HL-60/S4 treated with phorbol 12-myristate 13-acetate at 8.2 ng/mL for 4 days and 3 days (cell line): ENCODE measurements around the gene CRYBB1.
"Not testable (repeated sequence)": the region's sequence is repeated elsewhere in the genome, so short reads cannot be mapped to it uniquely, and the experiment has no call there.

Source experiments
- in situ Hi-C: fragments of 300-500 bp; cut with MboI; formaldehyde crosslinking; loops from 2 replicates; pipeline ENCODE4 v1.15.0; 2022; ENCODE audit warnings: low sequenced_read_pairs

The CRYBB1 gene

GRCh38 chr22:26642465-26643417 lies 24.9 kb upstream of the CRYBB1 start:
- in situ Hi-C loops, result no loop called here

GRCh38 chr22:26636296-26636695 lies 18.5 kb upstream of the CRYBB1 start:
- in situ Hi-C loops, result no loop called here

GRCh38 chr22:26635117-26635516 lies 17.3 kb upstream of the CRYBB1 start:
- in situ Hi-C loops, result no loop called here

GRCh38 chr22:26634189-26634588 lies 16.4 kb upstream of the CRYBB1 start:
- in situ Hi-C loops, result no loop called here

GRCh38 chr22:26632422-26633155 lies 14.8 kb upstream of the CRYBB1 start:
- in situ Hi-C loops, result no loop called here

GRCh38 chr22:26631282-26631681 lies 13.5 kb upstream of the CRYBB1 start:
- in situ Hi-C loops, result no loop called here

- in situ Hi-C loops, result no loop called here
Observed at GRCh38 chr22:26629988-26630761, 12.3 kb upstream of the CRYBB1 start.

- in situ Hi-C loops, result no loop called here
Observed at GRCh38 chr22:26624803-26625202, 7.0 kb upstream of the CRYBB1 start.

- in situ Hi-C loops, result no loop called here
Observed at GRCh38 chr22:26623984-26624383, 6.2 kb upstream of the CRYBB1 start.

- in situ Hi-C loops, result no loop called here
Observed at GRCh38 chr22:26621663-26622062, 3.8 kb upstream of the CRYBB1 start, which contains the start of gene CRYBA4. TSS of gene CRYBA4 (plus strand) at chr22:26621963. CDS start at chr22:26622597, 634 bp downstream.

- in situ Hi-C loops, result no loop called here
Observed at GRCh38 chr22:26620197-26620596, 2.4 kb upstream of the CRYBB1 start.

- in situ Hi-C loops, result no loop called here
Observed at GRCh38 chr22:26619510-26619909, 1.7 kb upstream of the CRYBB1 start.

GRCh38 chr22:26618455-26618854 lies 628 bp upstream of the CRYBB1 start:
- in situ Hi-C loops, result no loop called here

- in situ Hi-C loops, result no loop called here
Observed at GRCh38 chr22:26616650-26617049, 1.2 kb downstream of the CRYBB1 start.

- in situ Hi-C loops, result no loop called here
Observed at GRCh38 chr22:26615830-26616435, 1.9 kb downstream of the CRYBB1 start.

GRCh38 chr22:26615149-26615548 lies 2.7 kb downstream of the CRYBB1 start:
- in situ Hi-C loops, result no loop called here

- in situ Hi-C loops, result no loop called here
Observed at GRCh38 chr22:26614322-26614721, 3.5 kb downstream of the CRYBB1 start.

- in situ Hi-C loops, result not testable (repeated sequence)
Observed at GRCh38 chr22:26613753-26614152, 4.1 kb downstream of the CRYBB1 start.

- in situ Hi-C loops, result no loop called here
Observed at GRCh38 chr22:26612652-26613051, 5.2 kb downstream of the CRYBB1 start.

- in situ Hi-C loops, result no loop called here
Observed at GRCh38 chr22:26610996-26611395, 6.8 kb downstream of the CRYBB1 start.
